ENCODE data around the gene KCNH5.

- TF ChIP-seq CTCF (IDR thresholded peaks at IDR 0.05) (no peak), POLR2A (IDR thresholded peaks at IDR 0.05) (no peak), POLR2AphosphoS5 (IDR thresholded peaks at IDR 0.05) (no peak)
These were observed 382.3 kb downstream of the KCNH5 start for GRCh38 chr14:62662811-62663455.

Measured in upper lobe of left lung (tissue), 4 donors.